LNCAP (cell line): ENCODE results near the gene SLC22A1.
A peak's percentile ranks its signal among the peaks of the same experiment; 100 is the strongest.

Source experiments
- TF ChIP-seq, protein P1 (sequence below): fragments of 450-650 bp; IDR thresholded peaks from 2 replicates; pipeline ENCODE4 v1.5.1; 2017; ENCODE audit warnings: mild to moderate bottlenecking

Gene SLC22A1

DNA sequence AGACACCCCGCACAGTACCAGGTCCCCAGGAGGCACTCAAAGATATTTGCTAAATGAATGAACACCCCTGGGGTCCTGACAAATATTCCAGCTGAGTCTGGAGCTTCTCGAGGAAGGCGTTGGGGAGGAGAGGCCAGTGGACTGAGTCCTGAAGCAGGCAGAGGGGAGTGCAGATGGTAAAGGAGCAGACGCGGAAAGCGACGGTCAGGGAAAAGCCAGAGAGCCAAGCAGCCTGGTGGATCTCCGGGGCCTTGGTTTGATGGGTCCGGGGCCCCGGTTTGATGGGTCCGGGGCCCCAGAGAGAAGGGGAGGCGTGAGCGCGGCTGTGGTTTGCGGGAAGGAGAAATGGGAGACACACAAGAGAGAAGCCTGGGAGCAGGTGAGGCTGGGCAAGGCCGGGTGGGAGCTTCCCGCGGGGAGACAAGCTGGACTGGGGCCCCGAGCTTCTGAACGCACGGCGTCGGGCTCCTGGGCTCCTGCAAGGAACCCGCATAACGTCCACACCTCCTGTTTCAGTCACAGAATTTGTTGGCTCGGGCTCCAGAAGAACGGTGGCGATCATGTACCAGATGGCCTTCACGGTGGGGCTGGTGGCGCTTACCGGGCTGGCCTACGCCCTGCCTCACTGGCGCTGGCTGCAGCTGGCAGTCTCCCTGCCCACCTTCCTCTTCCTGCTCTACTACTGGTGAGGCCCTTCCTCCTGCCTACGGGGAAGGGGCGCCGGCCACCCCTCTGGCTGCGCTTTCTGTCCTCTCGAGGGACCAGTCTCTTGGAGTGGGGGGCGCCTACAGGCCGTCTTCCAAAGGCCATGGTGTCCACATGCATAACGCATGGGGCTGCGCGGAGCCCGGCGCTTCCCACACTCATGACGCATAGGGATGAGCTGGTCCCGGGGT lies 12.1 kb downstream of the SLC22A1 start:
- TF ChIP-seq, protein P1, sequence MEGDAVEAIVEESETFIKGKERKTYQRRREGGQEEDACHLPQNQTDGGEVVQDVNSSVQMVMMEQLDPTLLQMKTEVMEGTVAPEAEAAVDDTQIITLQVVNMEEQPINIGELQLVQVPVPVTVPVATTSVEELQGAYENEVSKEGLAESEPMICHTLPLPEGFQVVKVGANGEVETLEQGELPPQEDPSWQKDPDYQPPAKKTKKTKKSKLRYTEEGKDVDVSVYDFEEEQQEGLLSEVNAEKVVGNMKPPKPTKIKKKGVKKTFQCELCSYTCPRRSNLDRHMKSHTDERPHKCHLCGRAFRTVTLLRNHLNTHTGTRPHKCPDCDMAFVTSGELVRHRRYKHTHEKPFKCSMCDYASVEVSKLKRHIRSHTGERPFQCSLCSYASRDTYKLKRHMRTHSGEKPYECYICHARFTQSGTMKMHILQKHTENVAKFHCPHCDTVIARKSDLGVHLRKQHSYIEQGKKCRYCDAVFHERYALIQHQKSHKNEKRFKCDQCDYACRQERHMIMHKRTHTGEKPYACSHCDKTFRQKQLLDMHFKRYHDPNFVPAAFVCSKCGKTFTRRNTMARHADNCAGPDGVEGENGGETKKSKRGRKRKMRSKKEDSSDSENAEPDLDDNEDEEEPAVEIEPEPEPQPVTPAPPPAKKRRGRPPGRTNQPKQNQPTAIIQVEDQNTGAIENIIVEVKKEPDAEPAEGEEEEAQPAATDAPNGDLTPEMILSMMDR, result no peak

DNA sequence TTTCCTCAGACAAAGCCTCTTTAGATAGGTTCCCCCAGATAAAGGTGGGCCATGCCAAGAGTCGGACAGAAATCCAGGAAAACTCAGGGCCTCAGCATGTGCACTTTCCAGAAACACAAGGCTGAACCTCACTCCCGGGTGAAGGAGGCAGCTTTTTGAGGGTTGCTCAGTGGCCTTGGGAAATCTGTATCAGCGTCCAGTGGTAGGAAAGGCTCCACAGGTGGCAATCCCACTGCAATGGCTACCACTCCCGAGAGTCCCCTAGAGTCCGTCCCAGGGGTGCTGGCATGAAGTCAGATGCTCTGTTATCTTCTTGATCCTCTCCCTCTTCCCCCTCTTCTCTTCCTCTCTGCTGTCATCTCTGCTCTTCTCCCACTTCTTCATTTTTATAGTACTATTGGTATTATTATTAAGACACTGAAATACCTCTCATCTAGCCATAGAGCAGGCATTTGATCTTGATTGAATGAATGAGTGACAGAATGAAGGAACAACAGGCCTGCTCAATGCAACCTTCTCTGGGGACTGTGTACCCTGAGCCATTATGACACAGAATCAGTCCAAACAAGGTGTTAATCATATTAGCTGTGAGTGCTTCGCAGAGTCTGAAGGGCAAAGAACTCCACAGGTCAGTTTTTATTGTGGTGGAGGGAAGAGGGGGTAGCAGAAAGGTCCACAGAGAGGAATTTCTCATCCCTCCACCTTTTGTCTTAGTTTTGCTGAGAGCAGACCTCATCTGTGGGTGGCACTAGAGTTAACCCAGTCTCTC lies 13.3 kb downstream of the SLC22A1 start:
- TF ChIP-seq, protein P1, result no peak

DNA sequence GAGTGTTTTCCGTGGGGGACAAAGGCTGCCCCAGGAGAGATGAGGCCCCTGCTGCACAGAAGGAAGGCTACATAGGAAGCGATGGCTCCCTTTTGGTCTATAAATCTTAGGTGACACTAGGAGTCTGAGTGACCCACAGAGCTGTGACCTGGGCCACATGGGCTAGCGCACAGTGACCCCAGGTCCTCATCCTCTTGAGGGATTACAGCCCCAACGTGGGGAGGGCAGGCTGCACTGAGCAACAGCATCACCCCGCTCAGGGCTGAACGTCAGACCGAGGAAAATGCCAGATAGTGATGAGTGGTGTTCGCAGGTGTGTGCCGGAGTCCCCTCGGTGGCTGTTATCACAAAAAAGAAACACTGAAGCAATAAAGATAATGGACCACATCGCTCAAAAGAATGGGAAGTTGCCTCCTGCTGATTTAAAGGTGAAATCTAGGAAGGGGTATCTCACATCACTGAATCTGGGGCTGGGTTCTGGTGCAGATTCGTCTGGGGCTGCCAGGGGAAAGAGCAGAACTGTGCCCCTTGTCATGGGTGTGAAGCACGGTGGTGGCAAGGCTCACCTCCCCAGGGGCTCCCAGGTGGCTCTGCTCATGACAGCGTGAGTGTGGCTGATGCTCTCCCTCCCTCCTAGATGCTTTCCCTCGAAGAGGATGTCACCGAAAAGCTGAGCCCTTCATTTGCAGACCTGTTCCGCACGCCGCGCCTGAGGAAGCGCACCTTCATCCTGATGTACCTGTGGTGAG lies 14.5 kb downstream of the SLC22A1 start:
- TF ChIP-seq, protein P1, result no peak

DNA sequence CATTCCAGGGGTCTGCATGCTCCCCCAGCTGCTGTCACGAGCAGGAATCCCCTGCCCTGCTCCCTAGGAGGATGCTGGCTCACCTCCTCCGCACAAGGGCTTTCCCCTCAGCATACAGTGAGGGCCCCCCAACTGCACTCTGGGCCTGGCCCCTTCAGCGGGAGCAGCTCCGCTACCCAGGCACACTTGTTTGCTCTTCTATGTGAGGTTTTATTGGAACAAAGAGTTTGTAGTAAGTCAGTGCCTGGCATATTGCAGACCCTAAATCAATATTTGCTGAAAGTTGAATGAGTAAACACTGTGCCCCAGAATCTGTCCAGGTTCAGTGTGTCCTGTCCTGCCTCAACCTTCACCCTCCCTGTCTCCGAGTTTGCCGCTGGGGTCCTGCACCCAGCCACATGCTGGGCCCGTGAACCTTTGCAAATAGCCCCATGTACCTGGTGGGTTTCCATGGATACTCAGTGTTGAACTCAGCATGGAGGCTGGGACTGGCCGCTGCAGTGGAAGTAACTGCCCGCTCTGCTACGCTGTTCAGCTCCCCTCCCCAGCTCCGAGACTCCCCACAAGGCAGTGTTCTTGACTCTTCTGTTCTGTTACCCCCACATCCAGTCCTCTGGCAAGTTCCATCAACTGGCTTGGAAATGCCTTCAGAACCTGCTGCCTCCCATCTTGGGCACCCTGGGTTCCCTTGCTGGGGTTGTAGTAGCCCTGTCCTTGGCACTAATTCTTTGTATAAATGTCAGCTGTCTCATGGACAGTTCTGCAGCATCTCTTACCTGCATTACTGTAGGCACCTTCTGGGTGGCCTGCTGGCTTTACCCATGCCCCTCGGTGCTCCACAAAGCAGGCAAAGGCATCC lies 15.7 kb downstream of the SLC22A1 start:
- TF ChIP-seq, protein P1, result no peak

DNA sequence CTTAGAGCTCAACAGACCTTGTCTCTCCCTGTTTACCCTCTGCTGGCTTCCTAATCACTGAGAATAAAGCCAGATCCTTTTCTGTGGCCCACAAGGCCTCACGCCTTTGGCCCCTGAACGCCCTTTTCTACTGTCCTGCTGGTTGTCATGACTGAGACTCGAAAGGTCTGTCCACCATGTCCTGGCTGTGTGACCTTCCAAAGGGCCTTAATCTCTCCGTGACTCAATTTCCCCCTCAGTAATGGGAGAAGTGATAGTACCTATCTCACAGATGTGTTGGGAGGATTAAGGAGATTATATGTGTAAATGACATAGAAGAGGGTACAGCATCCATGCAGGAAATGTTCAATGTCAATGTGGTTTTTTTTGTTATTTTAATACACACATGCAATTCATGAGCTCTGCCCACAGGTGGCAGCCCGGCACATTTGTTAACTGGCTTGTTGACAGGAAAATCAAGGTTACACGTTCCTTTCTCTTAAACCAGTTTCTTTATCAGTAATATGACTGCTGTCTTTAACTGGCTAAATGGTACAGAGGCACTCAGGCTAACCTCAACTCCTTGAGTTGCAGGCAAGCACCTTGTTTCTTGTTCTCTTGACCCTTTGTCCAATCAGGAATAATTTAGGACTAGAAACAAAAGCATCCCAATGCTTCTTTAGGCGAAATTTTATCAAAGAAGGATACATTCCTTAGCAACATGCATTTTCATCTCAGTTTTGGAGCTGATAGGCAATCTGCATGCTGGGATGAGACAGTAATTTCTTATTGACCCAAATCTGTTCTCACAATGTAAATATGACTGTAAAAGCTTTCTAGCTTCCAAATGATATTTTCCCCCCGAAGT lies 16.6 kb downstream of the SLC22A1 start:
- TF ChIP-seq, protein P1, result peak; percentile 74; the same call in 1 of the 2 replicates

DNA sequence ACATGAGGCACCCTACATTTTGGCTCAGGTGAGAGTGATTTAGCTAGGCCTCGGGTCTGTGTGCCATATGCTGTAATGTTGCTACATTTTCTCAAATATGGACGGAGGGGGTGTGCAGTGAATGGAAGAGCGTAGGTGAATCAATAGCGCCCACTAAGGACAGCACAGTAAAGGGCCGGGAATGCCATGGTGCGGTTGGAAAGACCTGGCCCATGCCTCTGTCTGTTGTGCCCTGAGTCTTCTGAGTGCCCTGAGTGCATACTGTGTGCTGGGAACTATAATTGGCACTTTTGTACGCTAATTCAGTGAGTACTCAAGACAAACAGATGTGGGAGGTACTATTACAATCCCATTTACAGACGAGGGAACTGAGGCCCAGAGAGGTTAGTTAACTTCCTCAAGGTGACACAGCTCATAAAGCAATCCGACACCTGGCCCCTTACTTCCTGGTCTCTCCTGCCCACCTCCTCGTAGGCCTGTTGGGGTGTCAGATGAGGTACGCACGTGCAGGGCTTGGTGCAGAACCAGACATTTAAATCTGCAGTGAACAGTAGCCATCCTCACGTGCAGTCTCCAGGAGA lies 17.3 kb downstream of the SLC22A1 start:
- TF ChIP-seq, protein P1, result no peak
